Ammon's horn (tissue), 1 donor: ENCODE results near the gene S100A9.

Source experiments
- DNase-seq: peaks from one replicate; pipeline ENCODE4 v3.0.0-alpha.2; 2016; ENCODE audit warnings: low spot score

S100A9 gene

DNA sequence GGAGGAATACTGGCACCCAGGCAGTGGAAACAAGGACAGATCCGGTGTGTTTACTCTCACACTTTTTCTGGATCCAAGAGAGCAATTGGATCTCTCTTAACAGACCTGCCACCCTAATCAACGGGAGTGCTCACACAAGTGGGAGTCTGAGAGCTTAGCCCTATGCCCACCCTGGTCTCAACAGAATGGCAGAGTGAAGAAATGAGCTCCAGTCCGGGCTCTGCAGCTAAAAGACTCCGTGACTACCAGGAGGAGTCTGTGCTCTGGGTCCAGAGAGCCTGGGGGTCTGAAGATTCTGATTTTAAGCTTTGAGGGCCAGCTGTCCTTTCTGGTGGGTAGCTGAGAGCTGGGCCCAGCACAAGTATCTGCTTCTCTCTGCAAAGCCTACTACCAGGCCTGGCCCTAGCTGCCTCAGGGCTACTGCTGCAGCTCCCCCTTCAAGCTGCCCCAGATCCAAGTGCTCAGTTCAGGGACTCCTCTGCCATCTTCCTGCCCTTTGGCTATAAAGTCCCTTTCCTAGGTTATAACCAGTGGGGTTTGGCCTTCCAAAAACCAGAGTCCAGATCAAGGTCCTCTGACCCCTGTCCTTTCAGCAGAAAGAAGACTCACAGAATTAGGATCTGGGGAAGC lies 3.9 kb downstream of the S100A9 start:
- DNase-seq, result no peak

DNA sequence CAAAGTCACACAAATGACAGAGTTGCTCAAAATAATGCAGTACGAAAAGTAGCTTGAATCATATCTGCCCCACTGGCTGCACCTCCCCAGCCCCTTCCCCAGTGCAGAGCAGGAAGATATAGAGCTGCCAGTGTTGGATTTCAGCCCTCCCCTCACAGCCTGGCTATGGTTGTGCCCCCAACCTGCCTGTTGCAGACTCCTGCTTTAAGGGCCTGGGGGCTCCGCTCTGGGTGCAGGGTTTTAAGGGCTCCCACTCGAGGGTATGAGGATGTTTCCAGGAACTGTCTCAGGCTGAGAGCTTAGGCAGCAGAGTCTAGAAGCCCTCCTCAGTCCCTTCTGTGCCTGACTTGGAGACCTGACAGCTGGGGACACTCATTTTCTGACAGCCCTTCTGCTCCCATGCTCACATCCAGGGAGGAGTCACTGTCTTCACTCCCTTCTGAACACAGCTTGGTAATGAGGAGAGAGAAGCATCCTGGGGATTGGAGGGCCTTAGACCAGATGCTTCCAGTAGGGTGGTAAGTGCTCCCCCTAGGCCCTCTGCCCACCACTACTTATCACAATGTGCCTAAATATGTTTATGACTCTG lies 4.6 kb downstream of the S100A9 start:
- no peak for DNase-seq

DNA sequence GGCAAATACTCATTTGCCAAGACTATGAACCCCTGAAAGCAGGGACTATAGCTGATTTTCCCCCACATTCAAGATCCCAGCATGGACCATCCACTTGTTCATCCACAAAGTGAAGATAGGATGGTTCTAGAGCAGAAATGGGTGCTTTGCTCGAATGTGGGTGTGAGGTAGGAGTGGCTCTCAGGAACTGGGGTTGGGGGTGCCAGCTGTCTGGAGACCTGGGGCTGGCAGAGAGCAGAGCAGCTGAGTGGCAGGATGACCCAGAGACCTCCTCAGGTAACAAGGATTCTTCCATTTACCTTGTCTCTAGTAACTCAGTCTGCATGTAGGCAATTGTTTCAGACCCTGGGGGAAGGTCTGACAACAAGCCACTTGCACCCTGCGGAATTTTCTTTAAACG lies 6.0 kb downstream of the S100A9 start:
- DNase-seq, result no peak

DNA sequence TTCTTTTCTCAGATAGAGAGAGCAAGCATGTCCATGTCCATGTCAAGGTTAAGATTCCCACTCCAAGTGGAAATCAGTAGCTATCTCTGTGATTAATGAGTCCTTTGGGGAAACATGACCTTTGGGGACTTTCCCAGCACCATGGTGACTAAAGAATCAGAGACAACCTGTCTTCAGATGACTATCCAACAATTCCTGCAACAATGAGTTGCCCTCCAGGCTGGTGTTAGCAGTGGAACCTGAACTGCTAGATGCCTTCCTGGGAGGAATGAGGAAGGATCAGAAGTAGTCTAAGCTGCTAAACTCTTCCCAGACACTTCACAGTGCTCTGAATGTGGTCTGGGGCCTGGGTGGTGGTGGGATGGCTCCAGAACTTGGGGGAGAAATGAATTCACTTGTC lies 6.5 kb downstream of the S100A9 start:
- no peak for DNase-seq

DNA sequence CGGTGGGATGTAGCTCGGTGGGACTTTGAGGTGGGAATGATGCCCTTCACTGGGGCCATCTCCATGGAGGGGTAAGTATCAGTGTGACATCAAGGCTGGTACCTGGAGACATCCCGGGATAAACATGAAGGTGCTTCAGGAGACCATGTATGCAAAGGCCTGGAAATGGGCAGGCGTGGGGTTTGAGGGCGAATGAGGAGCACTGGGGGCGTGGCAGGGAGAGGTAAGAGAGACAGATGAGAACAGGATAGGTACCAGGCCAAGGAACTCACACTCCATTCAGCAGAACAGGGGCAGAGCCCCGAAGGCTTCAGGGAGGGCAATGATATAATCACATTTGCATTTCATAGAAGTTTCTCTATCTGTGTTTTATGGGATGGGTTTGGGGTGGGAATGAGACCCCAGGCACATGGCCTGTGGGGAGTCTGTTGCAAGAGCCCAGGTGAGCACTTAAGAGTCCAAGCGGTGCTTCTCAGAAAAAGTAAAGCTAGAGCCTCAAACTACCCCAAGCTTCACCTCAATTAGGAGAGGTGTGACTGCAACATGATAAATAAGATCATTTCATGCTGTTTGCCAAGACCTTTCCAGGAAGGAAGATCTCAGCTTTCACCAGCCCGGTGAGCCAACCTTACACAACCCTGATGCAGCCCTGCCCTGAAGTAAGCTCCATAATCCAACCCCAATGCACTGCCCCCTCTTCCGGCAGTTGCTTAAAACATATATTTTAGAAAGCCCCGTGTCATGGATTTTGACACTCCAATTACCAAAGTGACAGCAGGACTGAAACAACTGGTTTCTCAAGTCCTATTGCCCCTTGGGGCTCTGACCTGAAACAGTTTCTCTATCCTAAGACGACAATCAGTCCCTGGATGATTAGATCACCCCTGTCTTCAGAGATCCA lies 7.4 kb downstream of the S100A9 start:
- DNase-seq, result no peak

DNA sequence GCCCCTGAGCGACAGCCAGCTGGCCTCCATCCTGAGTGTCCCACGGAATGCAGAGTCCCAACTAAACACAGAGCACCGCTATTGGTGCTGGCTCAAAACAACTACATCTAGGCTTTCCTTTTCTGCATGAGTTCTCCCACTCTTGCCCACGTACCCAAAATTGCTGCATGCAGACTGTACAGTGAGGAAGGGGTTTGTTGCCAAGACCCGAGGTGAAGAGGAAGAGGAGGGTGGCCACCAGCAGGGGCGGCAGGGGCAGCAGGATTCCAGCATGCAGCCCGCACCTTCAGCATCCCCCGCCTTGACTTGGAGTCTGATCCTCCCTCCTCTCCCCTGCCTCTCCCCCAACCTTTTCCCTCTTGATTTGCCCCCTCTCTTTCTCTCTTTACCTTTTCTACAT lies 8.0 kb downstream of the S100A9 start:
- no peak for DNase-seq

DNA sequence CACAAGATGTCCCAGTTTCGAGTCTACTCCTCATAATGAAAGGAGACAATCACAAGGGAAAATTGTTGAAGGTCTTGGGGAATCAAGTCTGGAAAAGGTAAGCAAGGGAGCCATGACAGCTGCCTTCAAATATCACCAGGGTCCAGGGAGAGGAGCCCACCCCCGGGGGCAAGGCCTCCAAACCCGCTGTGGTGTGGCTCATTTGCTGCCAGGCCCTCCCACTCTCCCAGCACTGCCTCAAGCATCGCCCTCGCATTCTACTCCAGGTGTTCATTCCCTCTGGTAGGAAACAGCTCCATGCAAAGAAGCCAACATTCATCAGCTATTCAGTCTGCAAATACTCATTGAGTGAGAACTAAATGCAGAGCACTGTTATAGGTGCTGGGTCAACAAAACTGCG lies 8.6 kb downstream of the S100A9 start:
- DNase-seq, result no peak

DNA sequence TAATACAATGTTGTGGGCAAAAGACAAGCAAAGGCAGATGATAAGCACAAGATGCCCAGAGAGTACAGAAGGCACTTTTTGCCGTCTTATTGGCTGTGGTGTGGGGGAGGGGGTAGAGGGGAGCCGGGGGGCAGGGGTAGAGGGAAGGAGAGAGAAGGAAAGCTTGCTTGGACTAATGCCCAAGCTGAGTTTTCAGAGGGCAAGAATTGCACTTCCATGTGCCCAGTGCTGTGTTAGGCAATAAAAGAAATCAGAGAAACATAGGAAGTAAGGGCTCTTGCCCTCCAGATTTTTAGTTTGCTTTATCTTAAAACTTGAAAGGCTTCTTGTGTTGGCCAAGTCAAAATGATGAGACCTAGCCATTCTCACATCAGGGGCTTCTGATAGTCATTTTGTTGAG lies 9.4 kb downstream of the S100A9 start:
- no peak for DNase-seq

DNA sequence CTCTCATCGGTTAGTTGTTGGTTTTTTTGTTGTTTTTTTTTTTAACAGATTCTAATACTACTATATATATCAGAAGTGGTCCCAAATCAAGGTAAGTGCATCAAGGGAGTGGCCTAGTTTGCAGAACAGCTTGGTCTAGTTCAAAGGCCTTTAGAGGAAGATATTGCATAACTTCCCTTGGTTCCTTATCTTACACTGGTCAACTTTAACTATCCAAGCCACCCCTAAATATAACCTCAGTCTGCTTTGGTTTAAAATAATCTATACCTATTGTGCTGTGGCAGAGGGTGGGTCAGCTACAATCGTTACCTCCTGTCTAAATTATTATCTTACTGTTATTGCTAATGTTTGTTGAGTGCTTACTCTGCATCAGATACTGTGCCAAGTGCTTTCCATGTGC lies 10.8 kb downstream of the S100A9 start:
- no peak for DNase-seq

DNA sequence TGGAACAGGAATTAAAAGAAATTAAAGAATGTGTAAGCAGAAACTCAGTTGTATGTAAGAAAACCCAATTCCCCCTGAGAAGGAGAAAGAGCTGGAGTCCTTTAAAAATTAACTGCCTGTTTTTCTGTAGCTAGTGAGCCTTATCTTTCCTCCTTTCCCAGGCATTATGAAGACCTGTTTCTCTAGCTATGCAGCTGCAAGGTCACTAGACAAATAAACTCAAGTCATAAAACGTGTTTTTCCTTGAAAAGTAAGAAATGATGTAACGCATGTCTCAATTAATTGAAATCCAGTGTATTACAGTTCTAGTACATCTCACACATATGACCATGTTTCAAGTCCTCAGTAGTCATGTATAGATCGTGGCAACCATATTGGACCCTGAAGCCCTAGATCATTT lies 12.5 kb downstream of the S100A9 start:
- no peak for DNase-seq

DNA sequence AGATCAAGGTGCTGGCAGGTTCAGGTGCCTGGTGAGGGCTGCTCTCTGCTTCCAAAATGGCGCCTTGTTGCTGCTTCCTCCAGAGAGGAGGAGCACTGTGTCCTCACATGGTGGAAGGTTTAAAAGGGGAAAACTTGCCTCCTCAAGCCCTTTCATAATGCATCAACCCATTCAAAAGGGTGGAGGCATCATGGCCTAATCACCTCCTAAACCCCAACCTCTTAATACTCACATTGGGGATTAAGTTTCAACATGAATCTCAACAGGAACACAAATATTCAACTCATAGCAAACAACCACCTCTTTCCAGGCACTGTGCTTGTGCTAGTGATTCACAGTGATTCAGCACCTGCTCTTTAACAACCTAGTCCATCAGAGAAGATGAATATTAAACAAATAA lies 13.6 kb downstream of the S100A9 start:
- no peak for DNase-seq

DNA sequence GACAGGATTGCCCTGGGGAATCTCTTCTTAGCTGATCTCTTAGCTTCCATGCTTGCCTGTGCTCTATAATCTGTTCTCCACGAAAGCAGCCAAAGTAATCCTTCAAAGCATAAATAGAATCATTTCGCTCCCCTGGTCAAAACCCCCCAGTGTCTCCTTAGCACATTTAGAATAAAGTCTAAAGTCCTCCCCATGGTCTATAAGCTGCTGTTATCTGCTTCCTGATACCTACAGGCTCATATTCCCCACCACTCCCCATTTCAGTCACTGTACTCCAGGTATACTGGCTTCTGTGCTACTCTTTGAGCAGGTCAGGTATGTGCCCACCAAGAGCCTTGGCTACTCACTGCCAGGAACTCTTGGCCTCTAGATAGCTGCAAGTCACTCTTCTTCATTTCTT lies 14.9 kb downstream of the S100A9 start:
- no peak for DNase-seq

DNA sequence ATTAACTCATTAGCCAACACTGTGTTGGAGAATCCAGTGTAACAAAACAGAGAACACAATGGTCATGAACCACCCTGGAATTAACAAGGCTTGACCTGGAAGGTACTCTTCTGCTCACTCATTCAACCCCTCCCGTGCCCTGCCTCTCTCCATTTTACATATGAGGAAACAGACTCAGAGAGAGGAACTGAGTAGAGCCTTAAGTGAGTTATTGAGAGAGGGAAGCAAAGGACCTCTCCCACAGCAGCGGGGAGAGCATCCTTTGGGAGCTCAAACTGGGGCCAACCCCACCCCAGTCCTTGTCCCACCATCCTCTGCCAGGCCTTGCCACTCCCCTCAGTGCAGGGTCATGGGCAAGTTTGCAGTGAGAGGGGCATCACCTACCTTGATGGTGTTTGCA lies 16.4 kb downstream of the S100A9 start:
- no peak for DNase-seq

DNA sequence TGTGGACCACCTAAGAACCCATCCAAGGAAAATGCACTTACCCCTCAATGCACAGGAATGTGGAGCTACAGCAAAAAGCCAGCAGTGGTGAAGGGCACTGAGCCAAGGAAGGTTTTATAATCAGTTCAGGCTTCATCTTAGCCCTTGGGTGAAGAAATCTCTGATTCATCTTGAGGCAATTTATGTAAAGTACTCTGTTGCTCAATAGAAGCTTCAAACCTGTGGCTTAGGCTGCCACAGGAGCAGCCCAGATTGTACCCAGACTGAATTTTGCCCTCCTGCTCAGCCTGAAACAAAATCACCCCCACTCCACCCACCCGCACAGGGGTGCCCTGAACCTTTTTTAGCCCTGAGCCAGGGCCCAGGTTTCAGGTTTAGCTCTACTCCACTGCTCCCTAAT lies 17.9 kb downstream of the S100A9 start, which contains the start of gene S100A12:
TSS of gene S100A12 (minus strand) at position 111 of the 400 bp plus-strand sequence. CDS start 1,029 bp downstream, outside the sequence.
- DNase-seq, result no peak

DNA sequence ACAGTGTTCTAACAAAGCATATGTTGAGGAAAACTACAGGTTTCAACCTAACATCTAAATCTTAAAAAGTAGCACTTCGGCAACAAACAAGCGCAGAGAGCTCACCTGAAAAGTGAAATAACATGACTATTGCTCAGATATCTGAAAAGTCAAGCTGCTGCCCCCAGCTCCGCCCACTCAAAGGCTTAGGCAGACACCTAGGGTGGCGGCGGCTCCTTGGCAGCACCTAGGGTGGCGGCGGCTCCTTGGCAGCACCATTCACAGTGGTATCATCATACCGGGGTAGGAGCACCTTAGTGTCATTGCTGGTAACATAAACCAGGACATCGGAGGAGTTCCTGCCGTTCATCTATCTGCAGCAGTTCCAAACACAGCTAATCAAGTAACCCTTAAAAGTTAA lies 21.9 kb downstream of the S100A9 start:
- DNase-seq, result no peak

DNA sequence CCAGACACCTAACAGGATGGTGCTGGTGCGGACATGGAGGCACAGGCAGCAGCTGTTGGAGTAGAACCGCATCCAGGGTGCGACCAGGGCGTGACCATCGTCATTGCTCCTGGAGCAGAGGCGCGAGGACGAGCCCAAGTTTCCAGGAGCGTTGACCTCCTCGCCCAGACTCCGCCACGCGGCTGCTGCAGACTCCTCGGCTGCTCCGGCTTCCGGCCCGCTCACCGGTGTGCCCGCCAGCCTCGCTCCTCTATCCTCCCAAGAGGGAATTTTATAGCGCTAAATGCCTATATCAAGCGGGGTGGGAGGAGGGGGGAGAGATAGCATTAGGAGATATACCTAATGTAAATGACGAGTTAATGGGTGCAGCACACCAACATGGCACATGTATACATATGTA lies 23.1 kb downstream of the S100A9 start:
- no peak for DNase-seq

DNA sequence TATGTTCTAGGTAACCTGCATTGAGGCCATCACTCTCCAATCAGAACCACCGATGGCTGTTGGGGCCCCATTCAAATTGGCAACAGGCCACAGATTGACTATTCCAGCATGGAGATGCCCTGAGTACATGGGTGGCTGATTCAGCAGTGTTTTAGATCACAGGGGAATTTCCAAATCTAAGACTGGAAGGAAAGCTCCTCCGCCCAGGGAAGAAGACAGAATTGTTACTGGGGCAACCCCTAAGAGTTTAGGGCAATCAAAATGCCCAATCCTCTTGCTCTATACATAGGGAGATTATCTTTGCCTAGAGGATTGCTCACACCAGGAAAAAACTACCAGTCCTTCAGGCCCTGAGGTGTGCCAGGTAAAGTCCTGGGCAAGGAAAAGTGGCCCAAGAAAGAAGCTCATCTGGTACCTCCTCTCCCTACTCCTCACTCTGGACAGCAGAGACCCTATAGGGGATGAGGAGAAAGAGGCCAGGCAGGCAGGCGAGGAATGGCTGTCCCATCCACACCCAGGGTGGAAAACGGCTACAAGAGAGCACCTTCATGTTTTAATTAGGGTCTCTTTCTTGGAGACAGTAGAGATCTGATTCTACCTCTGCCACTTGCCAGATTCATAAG lies 27.4 kb downstream of the S100A9 start:
- DNase-seq, result no peak

DNA sequence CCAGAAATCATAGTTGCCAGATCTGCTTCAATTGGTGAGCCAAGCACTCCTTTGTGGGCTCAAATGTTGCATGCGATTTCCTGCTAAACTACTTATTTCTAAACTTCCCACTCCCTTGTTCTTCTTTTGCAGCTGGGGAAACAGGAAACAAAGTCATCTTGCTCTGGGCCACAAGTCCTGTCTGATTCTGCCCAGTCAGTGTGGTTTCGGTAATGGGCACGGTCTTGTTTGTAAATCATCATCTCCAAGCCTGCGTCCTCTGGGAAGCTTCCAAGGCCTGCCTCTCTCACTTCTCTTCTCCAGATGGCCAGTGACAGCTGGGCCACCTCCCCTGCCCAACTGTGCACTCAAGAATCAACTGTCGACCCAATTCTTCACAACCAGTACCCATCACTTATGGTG lies 28.8 kb downstream of the S100A9 start:
- DNase-seq, result peak; percentile 79

DNA sequence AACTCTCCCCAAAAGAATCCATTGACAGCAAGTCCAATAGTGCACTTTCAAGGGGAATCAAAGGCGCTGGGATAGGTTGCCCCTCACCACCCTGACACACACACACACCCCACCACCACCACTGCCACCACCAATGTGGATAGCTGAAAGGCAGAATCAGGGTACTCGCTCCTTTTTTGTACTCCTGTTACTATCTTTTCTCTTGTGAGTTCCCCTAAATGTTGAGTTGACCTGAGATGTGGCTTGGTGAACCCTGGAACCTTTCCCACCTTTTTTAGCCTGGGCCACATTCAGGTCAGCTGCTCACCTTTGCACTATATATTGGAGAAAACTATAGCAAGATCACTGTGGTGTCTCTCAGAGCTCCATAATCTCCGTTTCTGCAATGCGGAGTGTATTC lies 29.3 kb downstream of the S100A9 start:
- DNase-seq, result no peak

DNA sequence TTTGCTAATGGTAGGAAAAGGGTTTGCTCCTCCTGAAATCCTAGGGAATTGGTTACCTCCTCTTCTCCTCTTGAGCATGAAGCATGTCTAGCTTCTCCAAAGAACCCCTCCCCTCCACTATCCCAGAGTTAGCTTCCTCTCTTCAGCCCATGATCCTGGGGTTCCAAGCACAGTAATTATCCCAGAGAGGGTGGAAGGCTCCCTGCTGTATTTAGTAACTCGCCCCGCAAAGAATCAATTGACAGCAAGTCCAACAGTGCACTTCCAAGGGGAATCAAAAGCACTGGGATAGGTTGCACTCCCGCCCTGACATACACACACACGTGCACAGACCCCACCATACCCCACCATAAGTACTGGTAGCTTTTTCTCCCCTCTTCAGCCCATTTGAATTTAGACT lies 30.1 kb downstream of the S100A9 start:
- DNase-seq, result no peak

DNA sequence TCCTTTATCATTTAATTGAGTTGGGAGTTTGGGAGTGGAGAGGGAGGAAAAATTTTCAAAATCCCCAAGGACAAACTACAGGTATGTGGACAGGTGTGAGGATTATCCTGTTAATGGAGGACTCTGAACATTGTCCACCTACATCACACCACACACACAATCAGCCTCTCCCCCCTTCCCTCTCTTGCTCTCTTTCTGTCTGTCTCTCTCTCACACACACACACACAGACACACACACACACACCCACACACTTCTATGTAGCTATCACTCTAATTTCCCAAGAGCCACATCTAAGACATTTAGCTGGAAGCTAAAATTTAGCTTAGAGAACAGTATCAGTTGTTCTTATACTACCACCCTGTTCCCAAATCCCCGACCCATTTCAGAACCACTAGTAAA lies 31.7 kb downstream of the S100A9 start:
- DNase-seq, result no peak

DNA sequence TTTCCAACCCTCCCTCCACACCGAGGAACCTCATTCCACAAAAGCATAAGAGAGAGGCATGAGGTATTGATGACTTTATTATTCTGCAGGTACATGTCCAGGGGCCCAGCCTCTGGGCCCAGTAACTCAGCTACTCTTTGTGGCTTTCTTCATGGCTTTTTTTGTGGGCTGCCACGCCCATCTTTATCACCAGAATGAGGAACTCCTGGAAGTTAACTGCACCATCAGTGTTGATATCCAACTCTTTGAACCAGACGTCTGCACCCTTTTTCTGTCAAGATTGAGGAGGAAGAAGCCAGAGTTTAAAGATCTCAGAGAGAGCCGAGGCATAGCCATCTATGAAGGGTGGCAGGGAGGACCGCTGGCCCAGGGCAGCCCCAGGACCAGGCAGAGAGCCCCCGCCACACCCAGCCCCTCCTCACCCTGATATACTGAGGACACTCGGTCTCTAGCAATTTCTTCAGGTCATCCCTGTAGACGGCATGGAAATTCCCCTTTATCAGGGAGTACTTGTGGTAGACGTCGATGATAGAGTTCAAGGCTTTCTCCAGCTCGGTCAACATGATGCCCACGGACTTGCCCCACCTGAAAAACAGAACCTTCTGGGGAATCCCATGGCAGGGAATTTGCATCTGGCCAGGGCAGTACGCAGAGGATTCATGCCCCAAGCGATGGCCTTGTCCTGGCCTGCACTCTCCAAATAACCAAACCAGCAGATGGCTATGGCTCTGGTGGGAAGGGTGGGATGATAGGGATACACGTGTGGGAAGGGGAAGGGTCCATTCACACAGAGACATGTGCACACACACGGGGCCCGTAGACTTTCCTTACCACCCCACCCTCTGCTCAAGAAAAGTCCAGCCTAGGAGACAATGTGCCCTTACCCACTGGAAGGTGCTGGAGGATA lies 32.6 kb downstream of the S100A9 start:
- DNase-seq, result no peak
